GM19324 (cell line): ENCODE measurements around the gene CDKN2D.

ENCODE experiments used
- ATAC-seq: cut with Tn5 transposase; IDR thresholded peaks from one replicate; pipeline ENCODE4 v1.9.1; 2021; ENCODE audit warnings: mild to moderate bottlenecking, moderate library complexity; ENCODE audit not compliant: unreplicated experiment, low FRiP score

CDKN2D gene

DNA sequence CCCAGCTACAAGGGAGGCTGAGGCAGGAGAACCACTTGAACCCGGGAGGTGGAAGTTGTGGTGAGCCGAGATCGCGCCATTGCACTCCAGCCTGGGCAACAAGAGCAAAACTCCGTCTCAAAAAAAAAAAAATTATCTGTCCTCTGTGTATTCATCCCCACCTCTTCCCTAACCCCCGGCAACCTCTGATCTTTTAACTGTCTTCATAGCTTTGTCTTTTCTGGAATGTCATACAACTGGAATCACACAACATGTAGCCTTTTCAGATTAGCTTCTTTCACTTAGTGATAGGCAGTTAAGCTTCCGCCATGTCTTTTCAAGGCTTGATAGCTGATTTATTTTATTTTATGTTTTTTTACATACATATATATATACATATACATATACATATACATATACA lies 43.1 kb downstream of the CDKN2D start:
- ATAC-seq, result no peak

DNA sequence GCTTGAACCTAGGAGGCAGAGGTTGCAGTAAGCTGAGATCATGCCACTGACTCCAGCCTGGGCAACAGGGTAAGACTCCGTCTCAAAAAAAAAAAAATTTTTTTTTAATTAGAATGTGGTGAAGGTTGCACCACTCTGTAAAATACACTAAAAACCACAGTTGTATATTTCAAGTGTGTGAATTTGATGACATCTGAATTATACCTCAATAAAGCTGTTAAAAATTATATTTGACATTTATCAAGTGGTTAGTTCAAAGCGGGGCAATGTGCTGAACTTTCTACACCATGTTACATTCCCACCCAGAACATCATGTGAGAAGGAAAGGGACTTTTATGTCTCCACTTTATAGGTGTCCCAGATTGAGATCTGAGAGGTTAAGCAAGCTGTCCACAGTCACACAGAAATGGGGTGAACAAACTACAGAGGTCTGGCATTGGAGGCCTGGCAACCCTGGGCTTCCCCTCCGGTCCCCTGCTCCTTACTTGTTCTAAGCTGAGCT lies 45.6 kb downstream of the CDKN2D start:
- ATAC-seq, result no peak

DNA sequence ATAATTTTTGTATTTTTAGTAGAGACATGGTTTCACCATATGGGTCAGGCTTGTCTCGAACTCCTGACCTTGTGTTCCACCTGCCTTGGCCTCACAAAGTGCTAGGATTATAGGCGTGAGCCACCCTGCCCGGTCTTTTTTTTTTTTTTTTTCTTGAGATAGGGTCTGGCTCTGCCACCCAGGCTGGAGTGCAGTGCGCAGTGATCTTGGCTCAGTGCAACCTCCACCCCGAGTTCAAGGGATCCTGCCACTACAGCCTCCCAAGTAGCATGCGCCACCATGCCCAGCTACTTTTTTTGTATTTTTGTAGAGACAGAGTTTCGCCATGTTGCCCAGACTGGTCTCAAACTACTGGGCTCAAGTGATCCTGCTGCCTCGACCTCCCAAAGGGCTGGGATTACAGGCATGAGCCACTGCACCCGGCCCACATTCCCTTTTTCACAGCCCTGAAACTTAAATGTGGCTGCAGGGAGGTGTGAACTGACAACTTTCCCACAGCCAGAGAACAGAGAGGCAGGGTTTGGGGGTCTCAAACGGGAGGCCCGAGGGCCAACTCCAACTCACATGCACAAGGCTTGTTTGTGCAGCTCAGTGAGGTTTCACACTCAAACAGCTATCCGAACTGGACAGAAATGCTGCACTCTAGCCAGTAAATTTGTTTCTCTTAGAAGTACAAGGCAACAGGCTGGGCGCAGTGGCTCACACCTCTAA lies 47.2 kb downstream of the CDKN2D start:
- no peak for ATAC-seq

DNA sequence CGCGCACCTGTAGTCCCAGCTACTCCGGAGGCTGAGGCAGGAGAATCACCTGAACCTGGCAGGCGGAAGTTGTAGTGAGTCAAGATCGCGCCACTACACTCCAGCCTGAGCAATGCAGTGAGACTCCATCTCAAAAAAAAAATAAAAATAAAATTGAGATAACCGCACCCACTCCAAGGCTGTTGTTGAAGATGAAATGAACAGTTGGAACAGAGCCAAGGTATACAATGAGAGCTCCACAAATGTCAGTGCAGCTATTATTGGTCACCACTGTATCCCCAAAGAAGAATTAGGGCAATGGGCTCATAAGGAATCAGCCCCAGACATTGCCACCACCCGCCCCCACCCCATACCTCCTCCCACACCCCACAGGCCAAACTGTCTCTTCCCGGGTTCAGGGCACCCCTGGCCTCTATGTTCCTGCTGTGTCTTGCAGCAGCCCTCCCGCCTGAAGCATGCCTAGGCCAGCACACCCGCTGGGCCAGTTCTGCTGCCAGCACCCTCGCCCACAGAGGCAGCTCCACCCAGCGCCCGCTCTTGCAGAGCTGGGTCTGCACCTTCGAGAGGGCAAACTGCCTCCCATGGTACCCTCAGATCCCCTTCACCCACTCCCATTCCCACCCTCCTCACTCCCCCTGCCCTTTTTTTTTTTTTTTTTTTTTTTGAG lies 48.0 kb downstream of the CDKN2D start:
- ATAC-seq, result no peak

DNA sequence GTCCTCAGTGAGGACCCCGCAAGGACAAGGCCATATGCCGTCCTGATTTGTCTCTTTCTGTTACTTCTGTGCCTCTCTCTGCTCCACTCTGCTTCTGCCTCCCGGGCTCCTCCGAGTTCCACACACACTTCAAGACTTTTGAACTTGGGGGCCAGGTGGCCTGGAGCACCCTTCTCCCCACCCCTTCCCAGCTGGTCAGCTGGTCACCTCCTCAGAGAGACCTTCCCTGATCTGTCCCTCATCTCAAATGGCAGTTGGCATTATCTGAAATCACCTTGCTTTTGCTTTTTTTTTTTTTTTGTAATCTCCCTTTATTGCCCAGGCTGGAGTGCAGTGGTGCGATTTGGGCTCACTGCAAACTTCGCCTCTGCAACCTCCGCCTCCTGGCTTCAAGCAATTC lies 49.4 kb downstream of the CDKN2D start:
- ATAC-seq, result no peak

DNA sequence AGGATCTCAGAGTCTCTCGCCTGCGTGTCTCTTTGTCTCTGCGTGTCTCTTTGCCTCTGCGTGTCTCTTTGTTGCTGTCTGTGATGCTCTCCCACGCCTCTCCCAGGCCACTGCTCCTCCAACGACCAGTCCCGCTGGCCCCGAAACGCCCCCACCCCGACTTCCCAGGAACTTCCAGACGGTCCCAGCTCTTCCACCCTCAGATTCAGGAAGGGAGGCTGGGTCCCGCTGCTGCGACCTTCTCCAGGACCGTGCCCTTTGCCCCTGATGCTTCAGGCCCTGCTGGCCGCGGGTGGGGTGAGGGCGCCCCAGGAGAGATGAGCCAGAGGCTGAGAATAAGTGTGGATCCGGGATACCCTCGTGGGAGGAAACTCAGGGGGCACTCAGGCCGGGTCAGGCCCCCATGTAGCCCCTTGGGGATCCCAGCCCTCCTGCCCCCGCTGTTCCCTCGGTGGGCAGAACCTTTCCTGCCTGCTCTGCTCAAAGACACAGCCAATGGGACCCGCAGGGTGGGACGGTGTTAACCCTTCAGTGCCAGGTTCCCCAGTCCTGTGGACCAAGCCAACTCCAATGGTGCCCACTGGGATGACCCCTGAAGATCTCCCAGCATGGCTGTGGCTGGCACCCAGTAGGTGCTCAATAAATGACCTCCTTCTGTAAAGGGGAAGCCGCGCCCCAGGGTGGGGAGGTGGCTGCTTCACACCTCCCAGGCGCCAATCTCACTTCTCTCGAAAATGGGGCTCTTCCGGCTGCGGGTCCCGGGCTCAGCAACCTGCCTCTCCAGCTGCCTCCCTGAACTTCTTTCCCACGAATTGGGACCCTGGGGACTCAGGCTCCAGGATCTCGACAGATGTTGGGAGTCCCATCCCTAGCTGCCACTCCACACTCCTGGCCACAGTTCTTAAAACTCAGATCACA lies 50.1 kb downstream of the CDKN2D start:
- ATAC-seq, result no peak

DNA sequence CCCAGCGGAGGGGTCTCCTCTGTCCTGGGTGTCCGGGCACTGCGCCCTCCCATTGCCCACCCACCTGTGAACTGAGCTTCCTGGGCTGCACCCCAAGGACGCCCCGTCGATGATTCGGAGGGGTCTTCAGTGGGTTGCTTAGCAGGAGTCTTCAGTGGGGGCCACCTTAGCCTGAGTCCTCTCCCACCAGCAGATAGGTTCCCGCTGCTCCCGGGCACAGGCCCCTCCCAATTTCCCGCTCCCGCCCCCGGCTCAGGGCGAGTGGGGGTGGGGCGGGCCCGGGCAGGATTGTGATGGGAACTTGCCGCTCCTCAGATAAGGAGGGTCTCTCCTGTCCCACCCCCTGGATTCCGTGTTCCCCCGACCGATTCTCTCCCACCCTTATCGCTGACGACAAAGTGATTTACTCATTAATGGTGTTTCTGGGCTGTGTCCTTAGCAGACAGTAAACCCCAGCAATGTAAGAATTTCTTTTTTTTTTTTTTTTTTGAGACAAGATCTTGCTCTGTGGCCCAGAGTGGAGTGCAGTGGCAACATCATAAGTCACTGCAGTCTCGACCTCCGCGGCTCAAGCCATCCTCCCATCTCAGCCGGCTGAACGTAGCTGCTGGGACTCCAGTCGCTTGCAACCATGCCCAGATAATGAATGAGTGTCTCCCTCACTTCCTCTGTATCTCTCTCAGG lies 50.9 kb downstream of the CDKN2D start:
- ATAC-seq, result no peak

DNA sequence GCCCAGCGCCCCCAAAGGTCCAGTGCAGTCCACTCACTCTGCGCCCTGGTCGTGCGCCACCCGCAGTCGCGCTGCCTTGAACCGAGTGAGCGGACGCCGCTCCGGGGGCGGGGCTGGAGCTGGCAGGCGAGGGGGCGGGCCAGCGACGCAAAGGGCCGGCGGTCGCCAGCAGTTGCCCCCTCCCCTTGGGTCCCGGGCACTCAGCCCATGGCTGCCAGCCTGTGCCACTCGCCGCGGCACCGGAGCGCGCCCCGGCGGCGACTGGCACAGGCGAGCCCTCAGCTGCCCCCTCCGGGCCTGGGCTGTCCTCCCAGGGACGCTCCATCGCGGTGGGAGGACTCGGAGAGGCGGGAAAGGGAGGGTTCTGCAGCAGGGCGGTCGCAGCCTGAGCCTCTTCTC lies 51.4 kb downstream of the CDKN2D start, which contains the start of gene S1PR5:
Gene S1PR5, minus strand, starts transcription at position 87 of the 399 bp plus-strand sequence. CDS start 2,436 bp downstream, outside the sequence.
- ATAC-seq, result no peak

DNA sequence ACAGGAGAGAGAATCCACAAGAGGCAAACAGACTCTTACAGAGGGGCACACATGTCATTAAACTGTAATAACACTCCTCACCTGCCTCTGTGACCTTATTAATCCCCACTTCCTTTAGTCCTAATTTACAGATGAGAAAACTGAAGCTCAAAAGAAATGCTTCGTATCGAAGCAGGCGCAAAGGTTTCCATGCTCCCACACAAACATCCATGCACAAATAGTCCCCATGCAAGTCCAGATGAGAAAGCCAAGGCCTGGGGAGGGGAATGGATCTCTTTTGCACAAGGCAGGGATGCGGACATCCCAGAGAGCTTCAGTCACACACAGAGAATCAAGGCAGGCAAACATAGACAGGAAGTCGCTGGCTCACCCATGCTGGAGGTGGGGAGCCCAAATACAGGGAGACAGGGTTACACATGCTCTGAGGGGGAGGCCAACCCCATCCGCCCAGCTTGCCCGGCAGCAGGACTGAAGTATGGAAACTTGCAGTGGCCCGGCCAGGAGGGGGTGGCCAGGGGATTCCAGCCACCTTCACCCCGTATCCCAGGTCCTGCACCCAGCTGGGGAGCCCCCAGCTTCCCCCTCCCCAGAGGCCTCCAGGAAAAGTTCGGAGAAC lies 52.0 kb downstream of the CDKN2D start:
- no peak for ATAC-seq
